GM19043 (cell line): Measurements from ENCODE around the gene ACAP3.

Source experiments
- ATAC-seq: cut with Tn5 transposase; IDR thresholded peaks from one replicate; pipeline ENCODE4 v1.9.1; 2021; ENCODE audit warnings: low read depth; ENCODE audit not compliant: unreplicated experiment

The ACAP3 gene, protein sequence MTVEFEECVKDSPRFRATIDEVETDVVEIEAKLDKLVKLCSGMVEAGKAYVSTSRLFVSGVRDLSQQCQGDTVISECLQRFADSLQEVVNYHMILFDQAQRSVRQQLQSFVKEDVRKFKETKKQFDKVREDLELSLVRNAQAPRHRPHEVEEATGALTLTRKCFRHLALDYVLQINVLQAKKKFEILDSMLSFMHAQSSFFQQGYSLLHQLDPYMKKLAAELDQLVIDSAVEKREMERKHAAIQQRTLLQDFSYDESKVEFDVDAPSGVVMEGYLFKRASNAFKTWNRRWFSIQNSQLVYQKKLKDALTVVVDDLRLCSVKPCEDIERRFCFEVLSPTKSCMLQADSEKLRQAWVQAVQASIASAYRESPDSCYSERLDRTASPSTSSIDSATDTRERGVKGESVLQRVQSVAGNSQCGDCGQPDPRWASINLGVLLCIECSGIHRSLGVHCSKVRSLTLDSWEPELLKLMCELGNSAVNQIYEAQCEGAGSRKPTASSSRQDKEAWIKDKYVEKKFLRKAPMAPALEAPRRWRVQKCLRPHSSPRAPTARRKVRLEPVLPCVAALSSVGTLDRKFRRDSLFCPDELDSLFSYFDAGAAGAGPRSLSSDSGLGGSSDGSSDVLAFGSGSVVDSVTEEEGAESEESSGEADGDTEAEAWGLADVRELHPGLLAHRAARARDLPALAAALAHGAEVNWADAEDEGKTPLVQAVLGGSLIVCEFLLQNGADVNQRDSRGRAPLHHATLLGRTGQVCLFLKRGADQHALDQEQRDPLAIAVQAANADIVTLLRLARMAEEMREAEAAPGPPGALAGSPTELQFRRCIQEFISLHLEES

DNA sequence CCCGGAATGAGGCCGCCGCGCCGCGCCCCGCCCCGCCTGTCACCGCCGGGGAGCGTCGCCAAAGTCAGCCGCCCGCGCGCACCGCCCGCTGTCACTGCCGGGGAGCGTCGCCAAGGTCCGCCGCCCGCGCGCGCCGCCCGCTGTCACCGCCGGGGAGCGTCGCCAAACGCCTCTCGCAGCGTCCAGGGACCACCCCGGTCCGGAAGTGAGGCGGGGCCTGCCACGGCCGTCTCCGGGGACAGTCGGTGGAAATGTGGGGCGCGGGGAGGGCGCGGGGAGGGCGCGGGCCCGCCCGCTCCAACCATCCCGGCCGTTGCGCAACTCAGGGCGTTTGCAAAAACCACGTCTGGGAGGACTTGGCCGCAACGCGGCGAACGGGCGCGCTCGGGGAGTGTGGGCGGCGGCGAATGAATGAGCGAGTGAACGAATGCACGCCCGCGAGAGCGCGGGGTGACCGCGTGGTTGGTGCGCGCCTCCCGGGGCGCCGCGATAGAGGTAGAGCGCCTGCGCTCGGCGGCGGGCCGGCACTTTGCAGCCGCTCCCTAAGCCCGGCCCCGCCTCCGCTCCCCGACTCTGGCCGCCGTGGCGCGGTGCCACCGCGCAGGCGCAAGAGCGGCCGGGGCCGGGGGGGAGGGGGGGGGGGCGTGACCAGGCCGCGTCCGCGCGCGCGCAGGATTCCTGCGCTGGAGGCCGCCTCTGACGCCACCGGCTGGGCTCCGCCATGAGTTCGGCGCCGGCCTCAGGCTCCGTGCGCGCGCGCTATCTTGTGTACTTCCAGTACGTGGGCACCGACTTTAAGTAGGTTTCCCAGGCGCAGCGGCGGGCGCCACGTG lies at the start of gene ACAP3, which contains the start of gene PUSL1:
Gene ACAP3 (minus strand): TSS at position 8 of the 833 bp plus-strand sequence. CDS start 115 bp downstream, outside the sequence.
Gene PUSL1 (plus strand): TSS at position 675 of the 833 bp plus-strand sequence. CDS start 47 bp downstream, at position 722.
- peak; percentile 54 for ATAC-seq

- no peak for ATAC-seq
These were observed 49.2 kb upstream of the ACAP3 start for GRCh38 chr1:1356796-1357401.

DNA sequence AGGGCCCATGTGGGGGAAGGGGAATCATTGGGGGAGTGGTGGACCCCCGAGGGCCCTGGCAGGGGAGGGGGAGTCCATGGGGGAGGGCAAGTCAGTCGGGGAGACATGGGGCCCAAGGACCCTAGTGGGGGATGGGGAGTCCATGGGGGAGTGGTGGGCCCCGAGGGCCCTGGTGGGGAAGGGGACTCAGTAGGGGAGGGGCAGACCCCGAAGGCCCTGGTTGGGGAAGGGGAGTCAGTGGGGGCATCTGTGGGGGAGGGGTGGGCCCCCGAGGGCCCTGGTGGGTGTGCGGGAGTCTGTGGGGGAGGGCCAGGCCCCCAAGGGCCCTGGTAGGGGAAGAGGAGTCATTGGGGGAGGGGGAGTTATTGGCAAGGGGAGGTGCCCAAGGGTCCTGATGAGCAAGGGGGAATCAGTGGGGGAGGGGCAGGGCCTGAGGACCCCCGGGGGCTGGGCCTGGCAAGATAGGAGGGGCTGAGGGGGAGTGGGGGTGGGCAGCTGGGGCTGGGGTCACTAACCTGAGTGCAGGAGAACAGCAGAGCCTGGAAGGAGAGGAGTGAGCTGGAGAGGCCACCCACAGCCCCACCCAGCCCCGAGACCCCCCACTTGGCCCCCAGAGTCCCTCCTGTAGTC lies 48.6 kb upstream of the ACAP3 start:
- no peak for ATAC-seq

GRCh38 chr1:1355416-1355815 lies 47.7 kb upstream of the ACAP3 start:
- ATAC-seq = no peak

GRCh38 chr1:1354271-1355247 lies 46.8 kb upstream of the ACAP3 start:
- no peak for ATAC-seq

- ATAC-seq = no peak
These were observed 45.8 kb upstream of the ACAP3 start for GRCh38 chr1:1353389-1354151.

DNA sequence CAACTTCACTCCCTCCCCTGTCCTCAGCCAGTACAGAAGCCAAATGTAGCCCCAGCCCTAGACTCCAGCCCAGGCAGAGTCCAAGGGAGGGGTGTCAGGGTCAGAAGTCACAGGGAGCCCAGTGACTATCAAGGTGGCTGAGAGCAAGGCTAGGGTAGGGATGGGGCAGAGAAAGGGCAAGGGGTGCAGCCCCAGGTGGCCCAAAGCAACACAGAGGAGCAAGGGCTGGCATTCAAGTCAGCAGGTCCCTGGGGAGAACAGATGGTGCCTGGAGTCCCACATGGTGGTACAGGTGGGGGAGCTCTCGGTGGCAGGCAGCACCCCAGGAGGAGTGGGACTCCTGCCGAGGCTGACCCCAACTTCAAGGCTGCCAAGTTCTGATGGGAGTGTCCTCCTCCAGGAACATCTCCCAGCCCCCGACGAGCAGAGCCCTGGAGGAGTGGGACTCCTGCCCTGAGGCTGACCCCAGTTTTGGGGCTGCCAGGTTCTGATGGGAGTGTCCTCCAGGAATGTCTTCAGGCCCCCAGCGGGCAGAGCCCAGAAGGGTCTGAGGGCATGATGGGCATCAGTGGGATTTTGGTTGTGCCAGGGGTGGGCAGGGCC lies 45.2 kb upstream of the ACAP3 start:
- no peak for ATAC-seq

DNA sequence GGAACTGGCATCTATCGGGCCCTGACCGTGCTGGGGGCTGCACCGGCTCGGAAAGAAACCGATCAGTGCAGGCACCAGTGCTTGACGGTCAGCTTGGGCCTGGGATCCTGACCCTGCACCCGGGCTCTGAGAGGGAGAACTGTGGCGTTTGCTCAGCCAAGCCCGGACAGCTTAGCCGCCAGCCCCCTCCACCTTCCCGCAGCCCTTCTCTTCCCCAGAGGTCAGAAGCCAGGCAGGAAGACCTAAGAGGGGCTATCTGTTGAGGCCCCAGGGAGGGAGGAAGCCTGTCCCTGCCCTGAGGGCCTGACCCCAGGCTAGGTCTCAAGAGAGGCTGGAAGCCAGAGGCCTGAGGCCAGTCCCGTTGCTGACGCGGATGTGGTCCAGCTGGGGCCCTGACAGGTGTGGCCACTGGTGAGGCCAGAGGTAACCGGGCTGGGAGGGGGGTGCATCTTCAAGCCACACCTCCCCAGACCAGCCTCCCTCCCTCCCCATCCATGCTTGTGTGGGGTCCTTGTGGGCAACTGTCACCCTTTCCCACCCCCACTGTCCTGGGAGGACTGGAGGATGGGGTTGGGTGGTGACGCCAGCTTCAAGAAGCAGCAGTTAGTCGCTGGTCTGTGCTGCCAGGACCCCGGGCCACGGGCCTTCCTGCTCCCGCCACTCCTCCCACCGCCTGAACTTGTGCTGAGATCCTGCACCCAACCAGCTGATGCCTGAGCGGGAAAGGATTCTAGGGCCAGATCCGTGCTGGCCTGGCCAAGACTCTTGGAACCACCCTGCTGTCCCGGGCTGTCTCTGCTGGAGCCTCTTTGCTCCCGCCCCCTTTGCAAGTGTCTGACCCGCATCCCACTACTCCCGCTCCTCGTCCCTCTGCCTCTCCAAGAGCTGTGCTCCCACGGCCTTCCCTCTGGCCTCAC lies 44.0 kb upstream of the ACAP3 start:
- no peak for ATAC-seq

- peak; percentile 47 for ATAC-seq
These were observed 41.7 kb upstream of the ACAP3 start, which contains the start of gene DVL1 for GRCh38 chr1:1349256-1350012. TSS of gene DVL1 (minus strand) at chr1:1349418. CDS start at chr1:1349065, 353 bp downstream.

- ATAC-seq = no peak
These were observed 40.9 kb upstream of the ACAP3 start for GRCh38 chr1:1348420-1349255.

GRCh38 chr1:1347663-1348419 lies 40.1 kb upstream of the ACAP3 start:
- ATAC-seq = no peak

- ATAC-seq = no peak
These were observed 39.4 kb upstream of the ACAP3 start for GRCh38 chr1:1347026-1347595.

GRCh38 chr1:1346501-1346890 lies 38.8 kb upstream of the ACAP3 start:
- no peak for ATAC-seq
